ENCODE results near the gene FBXO30. TPM values are rescaled to one million over a fixed set of nuclear protein-coding genes. Genes with fewer than 3 reads are reported as not detected.

FBXO30 gene
- total and polyA plus RNA-seq, 9 of the 15 experiments (the other 6 are each of a cell fraction or from before 2014, with no cell fraction given): 3.6 to 12.8 (median 7.1) TPM

DNA sequence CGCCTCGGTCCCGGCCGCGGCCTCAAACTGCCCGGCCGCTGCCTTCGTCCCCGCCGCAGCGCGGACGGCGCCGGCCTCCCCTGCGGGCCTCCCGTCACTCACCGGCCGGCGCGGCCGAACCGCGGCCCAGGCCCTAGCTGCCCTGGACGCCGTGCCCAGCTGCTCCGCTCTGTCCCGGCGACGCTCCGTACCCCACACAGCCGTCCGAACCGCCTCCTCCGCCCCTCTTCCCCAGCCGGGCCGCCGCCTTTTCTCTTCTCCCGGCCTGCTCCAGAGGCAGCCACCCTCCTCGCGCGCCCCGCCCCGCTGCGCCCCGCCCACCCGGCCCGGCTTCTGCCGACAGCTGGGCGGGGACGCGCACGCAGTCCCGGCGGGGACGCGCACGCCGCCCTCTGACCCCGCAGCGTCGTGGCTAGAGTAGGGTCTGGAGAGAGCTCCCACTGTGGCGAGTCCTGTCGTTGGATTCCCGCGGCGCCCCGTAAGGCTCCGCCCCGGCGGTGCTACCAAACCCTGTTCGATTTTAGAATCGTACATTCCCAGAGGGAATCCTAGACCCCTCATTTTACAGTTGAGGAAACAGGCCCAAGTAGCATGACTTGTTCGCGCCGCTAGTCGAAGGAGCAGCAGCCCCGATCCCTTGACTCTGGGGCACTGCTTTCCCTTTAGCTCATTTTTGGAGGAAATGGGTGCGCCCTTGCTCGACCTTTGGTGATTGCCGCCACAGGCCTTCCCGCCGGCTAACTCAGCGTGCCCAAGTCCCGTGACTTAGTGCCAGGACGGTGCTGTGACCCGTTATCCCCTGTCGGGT lies at the start of gene FBXO30 (continued):
- TF ChIP-seq, protein P1, sequence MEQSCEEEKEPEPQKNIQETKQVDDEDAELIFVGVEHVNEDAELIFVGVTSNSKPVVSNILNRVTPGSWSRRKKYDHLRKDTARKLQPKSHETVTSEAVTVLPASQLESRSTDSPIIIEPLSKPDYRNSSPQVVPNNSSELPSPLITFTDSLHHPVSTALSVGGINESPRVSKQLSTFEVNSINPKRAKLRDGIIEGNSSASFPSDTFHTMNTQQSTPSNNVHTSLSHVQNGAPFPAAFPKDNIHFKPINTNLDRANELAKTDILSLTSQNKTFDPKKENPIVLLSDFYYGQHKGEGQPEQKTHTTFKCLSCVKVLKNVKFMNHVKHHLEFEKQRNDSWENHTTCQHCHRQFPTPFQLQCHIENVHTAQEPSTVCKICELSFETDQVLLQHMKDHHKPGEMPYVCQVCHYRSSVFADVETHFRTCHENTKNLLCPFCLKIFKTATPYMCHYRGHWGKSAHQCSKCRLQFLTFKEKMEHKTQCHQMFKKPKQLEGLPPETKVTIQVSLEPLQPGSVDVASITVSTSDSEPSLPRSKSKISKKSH (CRISPR knock-in tag; IDR thresholded peaks at IDR 0.05): no peak
- TF ChIP-seq MTA3 (IDR thresholded peaks at IDR 0.05; ENCODE audit: borderline replicate concordance) (0 out of 2 replicates have a peak, but pooled peaks have one; percentile 53), PYGO2 (tag; IDR thresholded peaks at IDR 0.05) (no peak), BCL6 (CRISPR knock-in tag; IDR thresholded peaks at IDR 0.05) (no peak), RBM14 (IDR thresholded peaks at IDR 0.05; ENCODE audit: borderline replicate concordance, insufficient read depth, low read depth, low read length) (no peak), MAFK (IDR thresholded peaks at IDR 0.05; ENCODE audit: low read length) (no peak), ZBTB1 (CRISPR knock-in tag; IDR thresholded peaks at IDR 0.05; ENCODE audit: borderline replicate concordance, low read depth) (peak; percentile 67; the same call in 1 of the 2 replicates), MTA2 (IDR thresholded peaks at IDR 0.05; ENCODE audit: low read depth) (no peak), RFX7 (CRISPR knock-in tag; IDR thresholded peaks at IDR 0.05) (no peak), ETS2 (tag; IDR thresholded peaks at IDR 0.05; ENCODE audit: borderline replicate concordance, poor library complexity, severe bottlenecking) (no peak), FOXJ3 (CRISPR knock-in tag; IDR thresholded peaks at IDR 0.05) (no peak), POLR3G (IDR thresholded peaks at IDR 0.05; ENCODE audit: extremely low read depth, insufficient read length, insufficient replicate concordance) (no peak), NEUROD1 (IDR thresholded peaks at IDR 0.05; ENCODE audit: borderline replicate concordance, low read depth, low read length, partially characterized antibody) (no peak), MAFG (tag; conservative IDR thresholded peaks at IDR 0.05) (no peak), ZNF24 (IDR thresholded peaks at IDR 0.05) (no peak; the same call in 1 of the 2 replicates)
- TF ChIP-seq, protein P2, sequence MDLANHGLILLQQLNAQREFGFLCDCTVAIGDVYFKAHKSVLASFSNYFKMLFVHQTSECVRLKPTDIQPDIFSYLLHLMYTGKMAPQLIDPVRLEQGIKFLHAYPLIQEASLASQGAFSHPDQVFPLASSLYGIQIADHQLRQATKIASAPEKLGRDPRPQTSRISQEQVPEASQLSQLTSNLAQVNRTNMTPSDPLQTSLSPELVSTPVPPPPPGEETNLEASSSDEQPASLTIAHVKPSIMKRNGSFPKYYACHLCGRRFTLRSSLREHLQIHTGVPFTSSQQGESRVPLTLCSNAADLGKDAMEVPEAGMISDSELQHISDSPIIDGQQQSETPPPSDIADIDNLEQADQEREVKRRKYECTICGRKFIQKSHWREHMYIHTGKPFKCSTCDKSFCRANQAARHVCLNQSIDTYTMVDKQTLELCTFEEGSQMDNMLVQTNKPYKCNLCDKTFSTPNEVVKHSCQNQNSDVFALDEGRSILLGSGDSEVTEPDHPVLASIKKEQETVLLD (IDR thresholded peaks at IDR 0.05): peak; percentile 85
- TF ChIP-seq, protein P3, sequence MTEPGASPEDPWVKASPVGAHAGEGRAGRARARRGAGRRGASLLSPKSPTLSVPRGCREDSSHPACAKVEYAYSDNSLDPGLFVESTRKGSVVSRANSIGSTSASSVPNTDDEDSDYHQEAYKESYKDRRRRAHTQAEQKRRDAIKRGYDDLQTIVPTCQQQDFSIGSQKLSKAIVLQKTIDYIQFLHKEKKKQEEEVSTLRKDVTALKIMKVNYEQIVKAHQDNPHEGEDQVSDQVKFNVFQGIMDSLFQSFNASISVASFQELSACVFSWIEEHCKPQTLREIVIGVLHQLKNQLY (CRISPR knock-in tag; conservative IDR thresholded peaks at IDR 0.05): no peak
- TF ChIP-seq, protein P4, sequence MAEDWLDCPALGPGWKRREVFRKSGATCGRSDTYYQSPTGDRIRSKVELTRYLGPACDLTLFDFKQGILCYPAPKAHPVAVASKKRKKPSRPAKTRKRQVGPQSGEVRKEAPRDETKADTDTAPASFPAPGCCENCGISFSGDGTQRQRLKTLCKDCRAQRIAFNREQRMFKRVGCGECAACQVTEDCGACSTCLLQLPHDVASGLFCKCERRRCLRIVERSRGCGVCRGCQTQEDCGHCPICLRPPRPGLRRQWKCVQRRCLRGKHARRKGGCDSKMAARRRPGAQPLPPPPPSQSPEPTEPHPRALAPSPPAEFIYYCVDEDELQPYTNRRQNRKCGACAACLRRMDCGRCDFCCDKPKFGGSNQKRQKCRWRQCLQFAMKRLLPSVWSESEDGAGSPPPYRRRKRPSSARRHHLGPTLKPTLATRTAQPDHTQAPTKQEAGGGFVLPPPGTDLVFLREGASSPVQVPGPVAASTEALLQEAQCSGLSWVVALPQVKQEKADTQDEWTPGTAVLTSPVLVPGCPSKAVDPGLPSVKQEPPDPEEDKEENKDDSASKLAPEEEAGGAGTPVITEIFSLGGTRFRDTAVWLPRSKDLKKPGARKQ (CRISPR knock-in tag; IDR thresholded peaks at IDR 0.05): no peak
- TF ChIP-seq, protein P5, sequence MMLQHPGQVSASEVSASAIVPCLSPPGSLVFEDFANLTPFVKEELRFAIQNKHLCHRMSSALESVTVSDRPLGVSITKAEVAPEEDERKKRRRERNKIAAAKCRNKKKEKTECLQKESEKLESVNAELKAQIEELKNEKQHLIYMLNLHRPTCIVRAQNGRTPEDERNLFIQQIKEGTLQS (IDR thresholded peaks at IDR 0.05): no peak
- TF ChIP-seq, protein P5 (CRISPR knock-in tag; conservative IDR thresholded peaks at IDR 0.05): peak; percentile 72; the same call in 1 of the 2 replicates

Data from K562 (cell line).